Activated naive CD8-positive, alpha-beta T cell treated with anti-CD3 and anti-CD28 coated beads, Interleukin-2, amount 10 ng/mL, durations not matched to agents 7 days and 5 days (primary cell): ENCODE results near the gene MGAT5. TPM values are rescaled to one million over a fixed set of nuclear protein-coding genes. Genes with fewer than 3 reads are reported as not detected.
A peak's percentile ranks its signal among the peaks of the same experiment; 100 is the strongest.

Source experiments
- ATAC-seq: fragments of 150-1000 bp; cut with Tn5 transposase; one replicate; pipeline ENCODE4 v1.10.0; 2021; ENCODE audit warnings: low read depth, moderate library complexity
- POLR2A ChIA-PET: fragments of 350-600 bp; sonication (Branson Sonifier 250); formaldehyde crosslinking; loops from one replicate; lab custom pipeline; 2021; ENCODE audit warnings: antibody characterized with exemption; lab: Charles Lee
- DNase-seq: peaks from one replicate; pipeline ENCODE4 v3.0.0; 2021
- H3K27ac Mint-ChIP-seq: one replicate; pipeline ENCODE4 v1.8.0; 2022; ENCODE audit warnings: mild to moderate bottlenecking, mixed read lengths
- H3K27me3 Mint-ChIP-seq: one replicate; pipeline ENCODE4 v1.8.0; 2022; ENCODE audit warnings: mild to moderate bottlenecking, moderate library complexity, mixed read lengths
- H3K36me3 Mint-ChIP-seq: one replicate; pipeline ENCODE4 v1.8.0; 2021; ENCODE audit warnings: mild to moderate bottlenecking, mixed read lengths
- H3K4me1 Mint-ChIP-seq: one replicate; pipeline ENCODE4 v1.8.0; 2021; ENCODE audit warnings: mixed read lengths
- H3K4me3 Mint-ChIP-seq: one replicate; pipeline ENCODE4 v1.8.0; 2022; ENCODE audit warnings: mild to moderate bottlenecking, moderate library complexity, mixed read lengths
- H3K9me3 Mint-ChIP-seq: one replicate; pipeline ENCODE4 v1.8.0; 2021; ENCODE audit warnings: mixed read lengths
- total RNA-seq, 2 experiments: library from RNA; stranded (reverse); gene quantifications; one replicate each; pipeline ENCODE4 v1.2.3, GENCODE V29; 2021

Gene MGAT5, protein sequence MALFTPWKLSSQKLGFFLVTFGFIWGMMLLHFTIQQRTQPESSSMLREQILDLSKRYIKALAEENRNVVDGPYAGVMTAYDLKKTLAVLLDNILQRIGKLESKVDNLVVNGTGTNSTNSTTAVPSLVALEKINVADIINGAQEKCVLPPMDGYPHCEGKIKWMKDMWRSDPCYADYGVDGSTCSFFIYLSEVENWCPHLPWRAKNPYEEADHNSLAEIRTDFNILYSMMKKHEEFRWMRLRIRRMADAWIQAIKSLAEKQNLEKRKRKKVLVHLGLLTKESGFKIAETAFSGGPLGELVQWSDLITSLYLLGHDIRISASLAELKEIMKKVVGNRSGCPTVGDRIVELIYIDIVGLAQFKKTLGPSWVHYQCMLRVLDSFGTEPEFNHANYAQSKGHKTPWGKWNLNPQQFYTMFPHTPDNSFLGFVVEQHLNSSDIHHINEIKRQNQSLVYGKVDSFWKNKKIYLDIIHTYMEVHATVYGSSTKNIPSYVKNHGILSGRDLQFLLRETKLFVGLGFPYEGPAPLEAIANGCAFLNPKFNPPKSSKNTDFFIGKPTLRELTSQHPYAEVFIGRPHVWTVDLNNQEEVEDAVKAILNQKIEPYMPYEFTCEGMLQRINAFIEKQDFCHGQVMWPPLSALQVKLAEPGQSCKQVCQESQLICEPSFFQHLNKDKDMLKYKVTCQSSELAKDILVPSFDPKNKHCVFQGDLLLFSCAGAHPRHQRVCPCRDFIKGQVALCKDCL
- total RNA-seq = 10 to 100 TPM; 66.3 to 70.9 TPM

DNA sequence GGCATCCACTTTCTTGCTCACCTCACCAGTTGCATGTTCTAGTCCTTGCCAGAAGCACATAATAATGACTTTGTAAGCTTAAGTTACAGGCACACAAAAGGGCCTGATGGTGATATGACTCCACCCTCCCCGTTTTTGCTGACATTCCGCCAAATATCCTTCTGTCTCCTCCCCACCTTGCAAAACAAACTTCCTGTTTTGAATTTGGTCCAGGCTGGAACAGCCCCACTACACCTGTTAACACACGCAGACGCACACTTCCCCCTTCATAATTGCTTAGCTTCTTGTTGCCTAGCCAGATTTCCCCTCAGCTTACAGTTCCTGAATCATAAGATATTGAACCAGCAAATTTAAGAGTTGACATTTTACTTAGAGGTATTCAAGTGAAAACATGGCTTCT lies at the start of gene MGAT5:
Gene MGAT5 (plus strand): TSS at position 269 of the 400 bp plus-strand sequence. CDS start 332 bp downstream, outside the sequence.
- no peak for ATAC-seq

DNA sequence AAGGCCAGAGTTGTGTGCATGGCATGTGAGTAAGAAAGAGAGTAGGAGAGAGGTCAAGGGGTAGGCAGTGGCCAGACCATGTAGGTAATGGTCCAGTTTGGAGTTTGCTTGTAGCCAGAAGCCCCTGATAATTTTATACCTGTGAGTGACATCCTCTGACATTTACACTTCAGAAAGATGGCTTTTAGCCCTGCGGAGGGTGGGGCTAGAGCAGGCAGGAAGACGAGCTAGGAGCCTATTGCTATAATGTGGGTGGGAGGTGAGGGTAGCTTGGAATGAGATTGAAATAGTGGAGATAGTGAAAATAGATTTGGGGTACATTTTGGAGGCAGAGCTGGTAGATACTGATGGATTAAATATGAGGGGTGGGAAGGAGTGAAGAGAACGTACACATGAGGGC lies 48.8 kb upstream of the MGAT5 start:
- H3K4me1 Mint-ChIP-seq = peaks cover 11% of the 10 kb centered on the region
- no peaks in the 10 kb centered on the region for H3K27me3 Mint-ChIP-seq
- no peaks in the 10 kb centered on the region for H3K9me3 Mint-ChIP-seq
- DNase-seq (no peak), ATAC-seq (no peak)
- no peak overlapping the region for H3K4me3 Mint-ChIP-seq
- POLR2A ChIA-PET = interaction anchor here (0.7 to 3.3 kb wide), 2 partner anchors 85 to 943 kb away, joined by 3 to 11 read pairs; no protein-coding TSS in a partner anchor
- no peaks in the 10 kb centered on the region for H3K36me3 Mint-ChIP-seq
- no peak overlapping the region for H3K27ac Mint-ChIP-seq

More for the DNA sequence above, at the start of gene MGAT5:
- H3K4me3 Mint-ChIP-seq = peak within 1 kb of the TSS; percentile 17
- peak within 1 kb of the TSS; percentile 12 for H3K27ac Mint-ChIP-seq
- peaks cover 70% of the 10 kb centered on the region for H3K4me1 Mint-ChIP-seq
- no peak for DNase-seq
- POLR2A ChIA-PET = interaction anchor here (1.7 kb wide), 1 partner anchor 9 kb away, joined by 5 read pairs; no protein-coding TSS in a partner anchor
- peaks cover 24% of the 10 kb centered on the region for H3K36me3 Mint-ChIP-seq
- no peaks in the 10 kb centered on the region for H3K27me3 Mint-ChIP-seq
- no peaks in the 10 kb centered on the region for H3K9me3 Mint-ChIP-seq

DNA sequence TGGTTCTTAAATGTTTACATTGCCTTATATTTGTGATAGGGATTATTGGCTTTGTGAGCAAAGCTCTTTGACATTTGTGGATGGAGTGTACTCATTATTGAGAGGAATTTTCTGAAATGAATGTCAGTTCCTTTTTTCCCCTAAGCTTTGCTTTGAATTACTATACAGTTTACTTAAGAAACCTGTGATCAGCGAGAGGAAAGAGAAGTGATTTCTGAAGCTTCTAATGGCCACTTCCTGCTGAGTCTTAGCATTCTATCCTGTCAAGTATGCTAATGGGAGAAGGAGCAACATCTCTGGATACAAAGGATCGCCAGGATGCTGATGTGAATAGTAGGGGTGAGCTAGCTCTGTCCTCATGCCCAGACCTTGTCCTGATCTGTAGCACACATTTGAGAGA lies 47.8 kb upstream of the MGAT5 start:
- H3K4me1 Mint-ChIP-seq = peaks cover 11% of the 10 kb centered on the region
- H3K27me3 Mint-ChIP-seq = no peaks in the 10 kb centered on the region
- no peak for DNase-seq
- no peak for ATAC-seq
- no peak overlapping the region for H3K4me3 Mint-ChIP-seq
- POLR2A ChIA-PET = interaction anchor here (1.5 to 3.3 kb wide), 2 partner anchors 86 to 207 kb away, joined by 3 to 11 read pairs; no protein-coding TSS in a partner anchor
- H3K36me3 Mint-ChIP-seq = no peaks in the 10 kb centered on the region
- H3K27ac Mint-ChIP-seq = no peak overlapping the region
- no peaks in the 10 kb centered on the region for H3K9me3 Mint-ChIP-seq

DNA sequence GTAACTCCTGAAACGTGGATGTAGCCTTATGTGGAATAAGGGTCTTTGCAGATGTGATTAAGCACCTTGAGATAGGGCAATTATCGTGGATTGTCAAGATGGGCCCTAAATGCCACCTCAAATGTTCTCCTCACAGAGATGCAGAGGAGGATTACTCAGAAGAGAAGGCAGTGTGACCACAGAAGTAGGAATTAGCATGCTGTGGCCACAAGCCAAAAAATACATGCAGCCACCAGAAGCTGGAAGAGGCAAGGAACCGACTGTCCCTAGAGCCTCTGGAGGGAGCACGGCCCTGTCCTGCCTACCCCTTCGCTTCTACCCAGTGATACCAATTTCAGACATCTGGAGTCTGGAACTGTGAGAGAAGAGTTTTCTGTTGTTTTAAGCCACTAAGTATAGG lies 47.3 kb upstream of the MGAT5 start:
- peaks cover 9% of the 10 kb centered on the region for H3K4me1 Mint-ChIP-seq
- ATAC-seq (no peak), DNase-seq (no peak)
- H3K9me3 Mint-ChIP-seq = no peaks in the 10 kb centered on the region
- H3K4me3 Mint-ChIP-seq = no peak overlapping the region
- no peak overlapping the region for H3K27ac Mint-ChIP-seq
- POLR2A ChIA-PET = interaction anchor here (0.8 to 3.3 kb wide), 3 partner anchors 87 to 206 kb away, joined by 3 to 11 read pairs (median 3); no protein-coding TSS in a partner anchor
- H3K36me3 Mint-ChIP-seq = no peaks in the 10 kb centered on the region
- no peaks in the 10 kb centered on the region for H3K27me3 Mint-ChIP-seq

DNA sequence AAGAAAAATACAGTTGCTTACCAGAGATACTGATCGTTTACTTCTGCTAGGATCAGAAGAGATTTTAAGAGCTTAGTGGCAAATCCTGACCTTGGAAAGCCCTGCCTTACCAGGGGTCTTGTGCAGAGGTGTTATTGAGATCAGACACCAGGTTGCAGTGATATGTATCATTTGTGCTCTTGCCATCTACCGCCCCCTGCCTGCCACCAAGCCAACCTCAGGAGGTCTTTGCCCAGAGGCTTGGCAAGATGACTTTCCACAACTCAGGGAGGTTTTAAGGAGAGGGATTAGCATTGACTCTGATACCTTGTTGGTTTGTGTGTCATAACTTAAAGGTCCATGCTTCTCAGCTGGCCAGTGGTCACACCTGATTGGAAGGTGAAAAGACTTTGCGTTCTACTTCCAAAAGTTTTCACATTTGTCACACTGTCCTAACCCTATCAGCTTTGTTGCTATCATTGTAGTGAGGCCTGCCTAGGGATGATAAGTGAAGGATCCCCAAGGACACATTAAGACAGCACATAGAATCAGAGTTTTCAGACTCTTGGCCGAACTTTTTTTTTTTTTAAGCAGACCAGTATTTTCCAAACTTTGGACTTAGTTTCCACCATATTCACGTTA lies 46.2 kb upstream of the MGAT5 start:
- peaks cover 9% of the 10 kb centered on the region for H3K4me1 Mint-ChIP-seq
- ATAC-seq (peak; percentile 89), DNase-seq (peak; percentile 61)
- H3K36me3 Mint-ChIP-seq = no peaks in the 10 kb centered on the region
- no peak overlapping the region for H3K27ac Mint-ChIP-seq
- no peaks in the 10 kb centered on the region for H3K9me3 Mint-ChIP-seq
- no peak overlapping the region for H3K4me3 Mint-ChIP-seq
- POLR2A ChIA-PET = interaction anchor here (0.7 to 3.3 kb wide), 2 partner anchors 88 to 90 kb away, joined by 4 to 11 read pairs; no protein-coding TSS in a partner anchor
- H3K27me3 Mint-ChIP-seq = no peaks in the 10 kb centered on the region

DNA sequence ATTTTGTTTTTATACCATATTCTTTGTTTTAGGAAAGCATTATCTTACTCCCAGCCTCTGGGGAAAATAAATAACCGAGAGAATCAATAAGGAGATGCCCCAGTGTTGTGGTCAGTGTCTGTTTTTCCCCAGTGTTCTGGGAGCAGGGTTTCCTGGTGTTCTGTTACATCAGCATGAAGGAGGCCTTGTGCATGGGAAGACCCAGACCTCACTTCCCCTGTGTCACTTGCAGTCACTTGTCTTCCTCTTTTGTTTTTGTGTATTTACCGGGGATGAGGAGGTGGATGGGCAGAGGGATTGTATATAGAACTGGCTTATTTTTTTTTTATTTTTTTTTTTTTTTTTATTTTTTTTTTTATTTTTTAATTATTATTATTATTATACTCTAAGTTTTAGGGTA lies 45.0 kb upstream of the MGAT5 start:
- no peak overlapping the region for H3K27ac Mint-ChIP-seq
- peaks cover 9% of the 10 kb centered on the region for H3K4me1 Mint-ChIP-seq
- no peak overlapping the region for H3K4me3 Mint-ChIP-seq
- POLR2A ChIA-PET = no interaction called here
- DNase-seq (no peak), ATAC-seq (no peak)
- no peaks in the 10 kb centered on the region for H3K9me3 Mint-ChIP-seq
- H3K27me3 Mint-ChIP-seq = no peaks in the 10 kb centered on the region
- H3K36me3 Mint-ChIP-seq = no peaks in the 10 kb centered on the region

DNA sequence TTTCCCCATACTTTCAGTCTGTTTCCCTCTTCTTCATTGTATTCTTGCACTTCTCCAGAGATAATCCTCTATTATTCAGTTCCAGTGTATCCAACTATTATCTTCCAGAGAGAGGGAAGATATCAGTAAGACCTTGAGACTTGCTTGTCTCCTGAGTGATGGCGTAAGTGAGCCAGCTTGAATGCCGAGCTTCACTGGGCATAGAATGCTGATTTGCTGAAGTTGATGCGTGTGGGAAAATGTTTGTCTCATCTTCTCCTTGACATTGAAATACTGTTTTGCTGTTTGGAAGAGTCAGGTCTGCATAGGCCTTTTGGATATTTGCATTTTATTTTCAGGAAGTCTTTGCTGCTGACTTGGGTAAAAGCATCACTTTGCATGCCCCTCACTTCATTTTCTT lies 41.1 kb upstream of the MGAT5 start:
- Mint-ChIP-seq H3K4me1 (peaks cover 19% of the 10 kb centered on the region), H3K9me3 (peaks cover 8% of the 10 kb centered on the region), H3K4me3 (no peak overlapping the region), H3K36me3 (peaks cover 11% of the 10 kb centered on the region), H3K27ac (no peak overlapping the region), H3K27me3 (no peaks in the 10 kb centered on the region)
- ATAC-seq (no peak), DNase-seq (no peak)
- POLR2A ChIA-PET = no interaction called here

DNA sequence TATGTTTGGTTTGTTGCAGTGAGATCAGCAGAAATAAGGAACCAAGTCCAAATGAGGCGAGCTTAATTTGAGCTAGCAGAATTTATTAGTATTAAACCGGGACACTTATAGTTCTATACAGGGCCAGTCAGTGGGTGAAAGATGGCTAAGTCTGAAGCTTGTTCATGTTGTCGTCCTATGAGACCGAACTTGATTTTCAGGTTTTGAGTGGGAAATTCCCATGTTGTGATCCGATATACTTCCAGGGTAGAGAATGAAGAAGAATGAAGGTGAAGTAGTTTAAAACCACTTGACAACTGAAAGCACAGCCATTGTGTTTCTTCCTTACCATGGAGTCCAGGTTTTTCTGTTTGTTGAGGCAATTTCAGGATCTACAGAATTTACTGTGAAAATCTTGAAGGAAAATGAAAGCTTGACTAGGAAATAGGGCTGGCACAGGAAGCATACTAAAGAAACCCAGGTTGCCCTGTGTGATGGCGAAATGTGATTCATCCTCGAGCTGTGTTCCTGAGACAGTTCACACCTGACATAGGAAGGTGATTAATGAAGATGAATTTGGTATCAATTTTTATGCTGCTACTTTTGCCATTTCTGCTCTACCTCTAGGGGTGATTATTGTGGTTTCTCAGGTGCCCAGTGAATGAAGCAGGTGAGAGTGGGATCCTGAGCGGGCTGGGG lies 37.6 kb upstream of the MGAT5 start:
- no peak overlapping the region for H3K27ac Mint-ChIP-seq
- H3K4me1 Mint-ChIP-seq = peaks cover 47% of the 10 kb centered on the region
- no peak for DNase-seq

DNA sequence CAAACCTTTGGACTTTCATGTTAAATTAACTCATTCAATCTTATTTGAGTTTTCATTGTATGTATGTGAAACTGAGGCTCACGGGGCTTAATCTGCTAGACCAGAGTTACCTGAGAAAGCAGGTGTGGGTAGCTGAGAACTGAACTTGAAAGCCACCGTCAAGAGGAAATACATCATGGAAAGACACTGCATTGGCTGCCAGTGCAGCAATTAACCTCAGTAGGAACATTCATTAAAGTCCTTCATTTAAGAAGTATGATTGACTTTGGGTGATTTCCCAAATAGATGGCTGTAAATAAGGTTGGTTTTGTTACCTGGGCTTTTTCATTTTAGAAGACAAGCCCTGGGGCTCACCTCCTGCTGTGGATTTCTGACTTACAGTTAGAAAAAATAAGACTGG lies 36.5 kb upstream of the MGAT5 start:
- ATAC-seq (no peak), DNase-seq (no peak)
- POLR2A ChIA-PET = interaction anchor here (1.0 to 1.1 kb wide), 2 partner anchors 14 to 15 kb away, joined by 3 to 4 read pairs; no protein-coding TSS in a partner anchor
- H3K27me3 Mint-ChIP-seq = no peaks in the 10 kb centered on the region
- H3K4me1 Mint-ChIP-seq = peaks cover 47% of the 10 kb centered on the region
- peaks cover 8% of the 10 kb centered on the region for H3K9me3 Mint-ChIP-seq
- H3K36me3 Mint-ChIP-seq = peaks cover 11% of the 10 kb centered on the region
- peak overlapping the region; percentile 89 for H3K27ac Mint-ChIP-seq
- peak overlapping the region; percentile 75 for H3K4me3 Mint-ChIP-seq

More for the DNA sequence above, 37.6 kb upstream of the MGAT5 start:
- no peak for ATAC-seq
- POLR2A ChIA-PET = interaction anchor here (0.7 to 1.5 kb wide), 2 partner anchors 12 to 38 kb away, joined by 3 read pairs; no protein-coding TSS in a partner anchor
- Mint-ChIP-seq H3K4me3 (no peak overlapping the region), H3K9me3 (peaks cover 8% of the 10 kb centered on the region), H3K36me3 (peaks cover 11% of the 10 kb centered on the region), H3K27me3 (no peaks in the 10 kb centered on the region)

DNA sequence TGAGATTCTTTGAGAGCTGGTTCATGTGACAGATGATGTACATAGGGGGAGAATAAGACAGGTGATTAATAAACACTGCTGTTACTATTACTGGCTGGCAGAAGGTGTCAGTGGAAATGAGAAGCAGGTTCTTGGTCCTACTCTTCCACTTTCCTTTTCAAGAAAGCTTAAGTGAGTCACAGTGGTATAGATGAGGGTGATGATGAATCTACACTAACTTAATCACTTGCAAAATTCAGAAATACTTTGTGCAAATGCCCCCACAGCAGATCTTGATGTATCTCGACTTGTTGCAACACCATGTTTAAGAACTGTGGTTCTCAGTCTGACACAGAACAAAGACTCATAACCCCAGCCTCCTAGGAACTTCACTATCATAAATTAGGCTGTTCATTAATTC lies 35.9 kb upstream of the MGAT5 start:
- ATAC-seq (peak; percentile 86), DNase-seq (no peak)
- H3K36me3 Mint-ChIP-seq = peaks cover 11% of the 10 kb centered on the region
- H3K9me3 Mint-ChIP-seq = peaks cover 8% of the 10 kb centered on the region
- peak overlapping the region; percentile 89 for H3K27ac Mint-ChIP-seq
- peak overlapping the region; percentile 75 for H3K4me3 Mint-ChIP-seq
- peaks cover 47% of the 10 kb centered on the region for H3K4me1 Mint-ChIP-seq
- no peaks in the 10 kb centered on the region for H3K27me3 Mint-ChIP-seq
- POLR2A ChIA-PET = interaction anchor here (1.0 to 1.6 kb wide), 3 partner anchors 13 to 98 kb away, joined by 3 to 7 read pairs (median 4); no protein-coding TSS in a partner anchor

DNA sequence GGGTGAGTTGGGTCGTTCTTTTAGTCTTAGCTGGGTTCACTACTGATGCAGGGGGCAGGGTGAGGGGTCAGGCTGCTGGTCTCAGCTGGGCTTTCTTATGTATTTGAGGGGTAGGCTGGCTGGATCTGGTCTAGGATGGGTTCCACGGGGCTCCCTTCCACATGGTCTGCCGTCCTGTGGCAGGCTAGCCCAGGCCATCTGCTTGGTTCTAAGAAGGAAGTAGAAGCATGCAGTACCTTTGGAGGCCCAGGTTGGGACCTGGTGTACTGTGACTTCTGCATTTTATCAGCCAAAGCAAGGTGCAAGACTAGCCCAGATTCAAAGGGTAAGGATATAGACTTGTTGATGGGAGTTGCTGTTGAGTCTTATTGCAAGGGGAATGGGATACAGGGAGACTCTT lies 35.5 kb upstream of the MGAT5 start:
- Mint-ChIP-seq H3K9me3 (peaks cover 8% of the 10 kb centered on the region), H3K4me3 (peak overlapping the region; percentile 75), H3K36me3 (peaks cover 11% of the 10 kb centered on the region), H3K27ac (peak overlapping the region; percentile 89), H3K4me1 (peaks cover 47% of the 10 kb centered on the region), H3K27me3 (no peaks in the 10 kb centered on the region)
- DNase-seq (no peak), ATAC-seq (peak; percentile 5)
- POLR2A ChIA-PET = interaction anchor here (1.5 to 1.6 kb wide), 2 partner anchors 72 to 98 kb away, joined by 4 to 7 read pairs; no protein-coding TSS in a partner anchor

DNA sequence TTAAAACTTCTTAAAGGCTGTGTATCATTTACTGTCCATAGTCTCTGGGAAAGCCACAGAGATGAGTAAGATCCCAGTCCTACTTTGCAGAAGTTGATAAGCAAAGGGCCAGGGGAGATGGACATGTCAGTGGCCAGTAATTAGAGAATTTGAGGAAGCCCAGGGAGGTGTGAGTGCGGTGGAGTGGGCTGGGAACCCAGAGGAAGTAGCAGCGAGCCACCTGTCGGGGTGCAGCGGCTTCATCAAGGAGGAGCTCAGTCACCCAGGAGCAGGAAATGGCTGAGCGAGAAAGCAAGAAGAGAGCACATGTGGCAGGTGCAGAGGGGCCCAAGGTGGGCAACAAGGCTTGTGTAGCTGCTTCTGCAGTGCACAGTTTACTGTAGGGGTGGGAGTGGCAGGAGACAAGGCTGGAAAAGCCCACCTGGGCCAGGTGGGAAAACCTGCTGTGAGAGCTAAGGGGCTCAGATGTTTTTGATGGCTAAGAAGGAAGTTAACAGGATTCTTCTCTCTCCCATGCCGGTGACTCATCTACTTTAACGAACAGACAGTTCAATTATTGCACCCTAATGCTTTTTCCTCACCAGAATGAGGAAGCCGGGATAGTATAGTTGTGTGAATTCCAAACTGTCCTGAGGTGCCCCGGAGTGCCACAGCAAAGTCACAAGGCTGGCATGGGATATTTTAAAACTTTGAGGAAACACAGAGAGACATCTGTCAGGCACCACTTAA lies 34.8 kb upstream of the MGAT5 start:
- ATAC-seq (peak; percentile 61), DNase-seq (peak; percentile 53)
- H3K36me3 Mint-ChIP-seq = peaks cover 11% of the 10 kb centered on the region
- H3K4me3 Mint-ChIP-seq = peak overlapping the region; percentile 75
- H3K9me3 Mint-ChIP-seq = peaks cover 8% of the 10 kb centered on the region
- POLR2A ChIA-PET = interaction anchor here (1.2 to 1.6 kb wide), 3 partner anchors 37 to 99 kb away, joined by 4 to 7 read pairs (median 5); no protein-coding TSS in a partner anchor
- peak overlapping the region; percentile 89 for H3K27ac Mint-ChIP-seq
- H3K27me3 Mint-ChIP-seq = no peaks in the 10 kb centered on the region
- peaks cover 47% of the 10 kb centered on the region for H3K4me1 Mint-ChIP-seq
